ENCODE measurements around the gene EIF3C.
"Not testable (repeated sequence)": the region's sequence is repeated elsewhere in the genome, so short reads cannot be mapped to it uniquely, and the experiment has no call there.

EIF3C gene, protein sequence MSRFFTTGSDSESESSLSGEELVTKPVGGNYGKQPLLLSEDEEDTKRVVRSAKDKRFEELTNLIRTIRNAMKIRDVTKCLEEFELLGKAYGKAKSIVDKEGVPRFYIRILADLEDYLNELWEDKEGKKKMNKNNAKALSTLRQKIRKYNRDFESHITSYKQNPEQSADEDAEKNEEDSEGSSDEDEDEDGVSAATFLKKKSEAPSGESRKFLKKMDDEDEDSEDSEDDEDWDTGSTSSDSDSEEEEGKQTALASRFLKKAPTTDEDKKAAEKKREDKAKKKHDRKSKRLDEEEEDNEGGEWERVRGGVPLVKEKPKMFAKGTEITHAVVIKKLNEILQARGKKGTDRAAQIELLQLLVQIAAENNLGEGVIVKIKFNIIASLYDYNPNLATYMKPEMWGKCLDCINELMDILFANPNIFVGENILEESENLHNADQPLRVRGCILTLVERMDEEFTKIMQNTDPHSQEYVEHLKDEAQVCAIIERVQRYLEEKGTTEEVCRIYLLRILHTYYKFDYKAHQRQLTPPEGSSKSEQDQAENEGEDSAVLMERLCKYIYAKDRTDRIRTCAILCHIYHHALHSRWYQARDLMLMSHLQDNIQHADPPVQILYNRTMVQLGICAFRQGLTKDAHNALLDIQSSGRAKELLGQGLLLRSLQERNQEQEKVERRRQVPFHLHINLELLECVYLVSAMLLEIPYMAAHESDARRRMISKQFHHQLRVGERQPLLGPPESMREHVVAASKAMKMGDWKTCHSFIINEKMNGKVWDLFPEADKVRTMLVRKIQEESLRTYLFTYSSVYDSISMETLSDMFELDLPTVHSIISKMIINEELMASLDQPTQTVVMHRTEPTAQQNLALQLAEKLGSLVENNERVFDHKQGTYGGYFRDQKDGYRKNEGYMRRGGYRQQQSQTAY

DNA sequence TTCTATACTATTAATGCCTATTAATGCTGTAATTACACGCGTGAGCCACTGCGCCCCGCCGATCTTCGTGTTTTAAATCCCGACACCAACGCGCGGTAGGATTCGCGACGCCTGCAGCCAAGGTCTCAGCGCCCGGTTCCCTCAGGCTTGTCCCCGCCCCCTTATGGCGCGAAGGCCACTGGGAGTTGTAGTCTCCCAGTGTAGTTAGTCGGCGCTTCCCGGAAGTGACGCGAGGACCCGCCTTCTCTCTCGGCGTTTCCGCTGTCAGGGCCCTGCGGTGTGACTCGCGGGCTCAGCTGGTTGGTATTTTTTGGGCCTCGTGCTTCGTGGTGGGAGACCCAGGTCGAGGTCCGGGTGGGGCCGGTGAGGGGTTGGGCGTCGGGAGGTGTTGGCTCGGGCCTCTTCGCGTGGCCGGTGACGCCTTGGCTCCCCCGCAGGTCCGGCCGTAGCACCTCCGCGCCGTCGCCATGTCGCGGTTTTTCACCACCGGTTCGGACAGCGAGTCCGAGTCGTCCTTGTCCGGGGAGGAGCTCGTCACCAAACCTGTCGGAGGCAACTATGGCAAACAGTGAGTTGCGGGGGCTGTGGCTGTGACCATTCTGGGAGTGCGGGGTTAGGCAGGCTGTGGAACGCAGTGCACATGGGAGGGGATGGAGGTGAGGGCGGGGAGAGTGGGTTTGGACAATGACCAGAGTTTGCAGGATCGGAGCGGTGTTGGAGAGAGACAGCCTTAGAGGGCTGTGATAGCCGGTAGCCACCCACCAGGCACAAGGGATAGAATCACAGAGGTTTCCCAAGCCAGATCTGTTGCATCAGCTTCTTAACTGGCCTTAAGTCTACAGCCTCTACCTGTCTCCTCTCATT, at the start of gene EIF3C:
Gene EIF3C, plus strand, starts transcription at position 245 of the 864 bp plus-strand sequence. Its CDS starts 223 bp downstream, at position 468.
- DNase-seq, result not testable (repeated sequence)

DNA sequence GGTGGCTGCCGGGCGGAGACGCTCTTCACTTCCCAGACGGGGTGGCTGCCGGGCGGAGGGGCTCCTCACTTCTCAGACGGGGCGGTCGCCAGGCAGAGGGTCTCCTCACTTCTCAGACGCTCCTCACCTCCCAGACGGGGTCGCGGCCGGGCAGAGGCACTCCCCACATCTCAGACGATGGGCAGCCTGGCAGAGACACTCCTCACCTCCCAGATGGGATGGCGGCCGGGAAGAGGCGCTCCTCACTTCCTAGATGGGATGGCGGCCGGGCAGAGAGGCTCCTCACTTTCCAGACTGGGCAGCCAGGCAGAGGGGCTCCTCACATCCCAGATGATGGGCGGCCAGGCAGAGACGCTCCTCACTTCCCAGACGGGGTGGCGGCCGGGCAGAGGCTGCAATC, 45.0 kb upstream of the EIF3C start:
- DNase-seq, result not testable (repeated sequence)

DNA sequence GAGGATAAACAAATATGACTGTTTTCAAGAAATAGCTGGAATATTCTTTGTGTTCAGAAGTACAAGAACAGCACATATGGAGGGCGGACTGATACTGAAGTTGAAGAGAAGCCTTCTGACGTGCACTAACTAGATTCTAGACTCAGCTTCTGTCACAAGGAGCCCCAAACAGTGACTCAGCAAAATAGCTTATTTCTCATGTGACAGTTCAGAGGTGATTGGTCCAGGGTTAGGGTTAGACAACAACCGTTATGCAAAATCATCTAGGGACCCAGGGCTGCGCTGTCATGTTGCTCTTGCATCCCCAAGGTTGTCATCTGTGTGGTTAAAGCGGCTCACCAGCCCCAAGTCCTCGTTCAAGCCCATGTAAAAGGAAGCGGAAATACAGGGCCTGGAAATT, 43.8 kb upstream of the EIF3C start:
- not testable (repeated sequence) for DNase-seq

DNA sequence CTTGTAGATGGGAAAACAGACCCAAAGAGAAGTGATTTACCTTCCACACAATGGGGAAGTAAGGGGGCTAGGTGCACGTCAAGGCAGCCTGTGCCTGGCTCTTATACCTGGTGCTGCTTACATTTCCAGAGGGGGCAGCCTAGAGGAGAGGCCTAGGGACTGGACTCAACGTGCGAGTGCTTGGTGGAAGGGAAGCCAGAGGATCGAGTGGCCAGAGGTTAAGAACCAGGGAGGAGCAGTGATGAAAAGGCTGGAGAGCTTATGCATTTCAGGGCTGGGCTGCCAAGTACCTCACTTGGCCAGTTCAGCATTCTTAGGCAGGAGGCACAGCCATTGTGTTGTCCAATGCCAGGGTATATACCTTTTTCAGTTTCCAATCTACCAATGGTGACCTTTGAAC, 43.1 kb upstream of the EIF3C start:
- DNase-seq, result not testable (repeated sequence)

DNA sequence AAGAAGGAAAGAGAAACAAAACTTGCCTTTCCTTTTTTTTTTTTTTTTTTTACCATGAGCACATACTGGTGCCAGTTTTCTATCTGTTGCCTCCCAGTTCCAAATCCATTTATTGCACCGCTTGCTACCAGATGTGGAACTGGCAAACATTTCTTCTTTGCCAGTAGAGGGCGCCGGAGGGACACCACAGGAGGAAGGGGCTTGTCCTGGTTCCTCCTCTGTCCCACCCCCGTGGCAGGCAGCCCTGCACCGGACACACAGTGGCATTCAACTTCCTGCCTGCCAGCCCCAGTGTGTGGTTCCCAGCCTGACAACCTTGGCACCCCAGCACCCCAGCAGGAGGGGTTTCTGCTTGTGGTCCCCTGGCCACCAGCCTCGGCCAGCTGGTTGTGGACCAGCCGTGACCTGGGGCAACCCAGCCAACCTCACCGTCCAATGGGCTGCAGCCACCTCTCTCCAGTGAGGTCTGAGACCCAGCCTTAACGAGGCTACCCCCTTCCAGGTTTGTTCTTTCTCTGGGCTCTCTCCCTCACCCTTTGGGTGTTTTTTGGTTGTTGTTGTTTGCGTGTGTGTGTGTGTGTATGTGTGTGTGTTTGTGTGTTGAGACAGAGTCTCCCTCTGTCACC, 22.8 kb upstream of the EIF3C start:
- not testable (repeated sequence) for DNase-seq

DNA sequence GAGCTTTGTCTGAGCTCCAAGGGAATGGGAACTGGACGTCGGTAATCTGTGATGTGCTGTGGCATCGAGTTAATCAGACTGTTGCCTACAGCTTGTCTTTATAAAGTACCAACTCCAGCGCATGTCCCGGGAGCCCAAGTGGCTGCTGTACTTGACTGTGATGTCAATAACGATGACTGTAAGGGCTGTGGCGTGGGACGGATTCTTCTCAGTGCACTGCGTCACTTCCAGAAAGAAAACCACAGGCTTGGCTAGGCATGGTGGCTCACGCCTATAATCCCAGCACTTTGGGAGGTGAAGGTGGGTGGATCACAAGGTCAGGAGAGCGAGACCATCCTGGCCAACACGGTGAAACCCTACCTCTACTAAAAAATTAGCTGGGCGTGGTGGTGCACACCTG, 21.8 kb upstream of the EIF3C start:
- not testable (repeated sequence) for DNase-seq

DNA sequence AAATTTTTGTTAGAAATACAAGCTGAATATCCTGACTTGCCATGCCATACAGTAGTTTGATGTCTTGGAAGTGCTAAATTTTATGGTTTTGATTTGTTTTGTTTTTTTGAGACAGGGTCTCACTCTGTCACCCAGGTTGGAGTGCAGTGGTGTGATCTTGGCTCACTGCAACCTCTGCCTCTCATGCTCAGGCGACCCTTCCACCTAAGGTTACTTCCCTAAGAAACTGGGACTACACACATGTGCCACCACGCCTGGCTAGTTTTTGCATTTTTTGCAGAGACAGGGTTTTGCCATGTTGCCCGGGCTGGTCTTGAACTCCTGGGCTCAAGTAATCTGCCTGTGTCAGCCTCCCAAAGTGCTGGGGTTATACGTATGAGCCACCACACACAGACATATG, 19.5 kb upstream of the EIF3C start:
- not testable (repeated sequence) for DNase-seq

DNA sequence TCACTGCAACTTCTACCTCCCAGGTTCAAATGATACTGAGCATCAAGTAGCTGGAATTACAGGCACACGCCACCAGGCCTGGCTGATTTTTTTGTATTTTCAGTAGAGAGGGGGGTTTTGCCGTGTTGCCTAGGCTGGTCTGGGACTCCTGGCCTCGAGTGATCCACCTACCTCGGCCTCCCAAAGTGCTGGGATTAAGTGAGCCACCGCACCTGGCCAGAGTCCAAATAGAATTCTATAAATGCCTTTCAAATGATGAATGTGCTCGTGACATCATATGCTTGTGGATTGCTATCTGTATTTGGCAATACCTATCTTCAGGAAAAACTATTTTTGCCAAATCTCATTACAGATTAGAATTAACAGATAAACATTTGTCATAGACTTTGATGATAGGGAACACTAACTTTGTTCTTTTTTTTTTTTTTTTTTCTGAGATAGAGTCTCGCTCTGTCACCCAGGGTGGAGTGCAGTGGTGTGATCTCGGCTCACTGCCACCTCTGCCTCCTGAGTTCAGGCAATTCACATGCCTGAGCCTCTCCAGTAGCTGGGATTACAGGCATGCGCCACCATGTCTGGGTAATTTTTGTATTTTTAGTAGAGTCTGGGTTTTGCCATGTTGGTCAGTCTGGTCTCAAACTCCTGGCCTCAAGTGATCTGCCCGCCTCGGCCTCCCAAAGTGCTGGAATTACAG, 17.9 kb upstream of the EIF3C start:
- not testable (repeated sequence) for DNase-seq

DNA sequence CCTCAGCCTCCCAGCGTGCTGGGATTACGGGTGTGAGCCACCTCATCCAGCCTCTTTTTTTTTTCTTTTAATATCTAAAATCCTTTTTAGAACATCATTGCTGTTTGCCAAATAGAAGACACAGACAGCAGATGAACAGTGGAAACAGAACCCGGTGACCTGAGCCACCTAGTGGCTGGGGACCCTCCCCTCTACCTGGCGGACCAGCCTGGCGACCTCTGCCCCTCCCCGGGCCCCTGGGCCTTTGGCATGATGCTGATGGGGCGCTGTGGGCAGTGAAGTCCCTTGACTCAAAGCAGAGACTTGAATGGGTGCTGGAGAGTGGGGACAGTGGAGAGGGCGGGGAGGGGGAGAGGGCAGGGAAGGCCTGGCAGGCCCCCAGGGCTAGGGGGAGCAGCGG, 11.5 kb upstream of the EIF3C start:
- not testable (repeated sequence) for DNase-seq

DNA sequence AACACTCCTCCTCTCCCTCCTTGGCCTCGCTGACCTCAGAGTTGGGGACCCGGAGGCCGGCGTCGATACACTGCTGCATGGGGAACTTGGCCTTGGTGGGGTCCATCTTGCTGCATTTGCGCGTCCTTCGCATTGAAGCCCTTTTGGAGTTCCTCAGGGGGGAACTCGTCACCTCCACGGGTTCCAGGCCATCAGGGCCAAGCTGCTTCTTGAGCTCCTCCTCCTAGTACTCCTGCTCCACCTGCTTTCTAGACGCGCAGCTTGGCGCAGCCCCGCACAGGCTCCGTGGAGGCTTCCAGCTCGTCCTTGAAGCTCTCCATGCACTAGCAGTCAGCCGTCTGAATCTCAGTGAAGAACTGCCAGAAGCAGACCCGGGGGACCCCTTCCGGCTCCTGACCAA, 10.9 kb upstream of the EIF3C start:
- not testable (repeated sequence) for DNase-seq

DNA sequence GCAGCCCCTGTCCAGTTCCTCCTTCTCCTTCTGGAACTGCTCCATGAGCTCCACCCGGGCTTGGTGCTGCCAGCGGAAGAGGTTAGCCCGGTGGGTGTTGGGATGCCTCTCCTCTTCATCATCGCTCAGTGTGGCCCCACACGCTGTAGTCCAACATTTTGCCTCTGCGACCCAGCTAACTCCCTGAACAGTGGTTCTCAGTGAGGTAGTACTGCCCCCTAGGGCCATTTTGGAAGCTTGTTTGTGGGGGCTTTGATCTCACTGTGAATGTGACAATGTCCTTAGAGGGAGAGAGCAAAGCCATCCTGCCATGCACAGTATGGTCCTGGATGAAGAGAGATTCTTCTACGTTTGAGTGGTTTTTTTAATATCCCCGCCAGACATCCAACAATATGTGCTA, 9.9 kb upstream of the EIF3C start:
- DNase-seq, result not testable (repeated sequence)

DNA sequence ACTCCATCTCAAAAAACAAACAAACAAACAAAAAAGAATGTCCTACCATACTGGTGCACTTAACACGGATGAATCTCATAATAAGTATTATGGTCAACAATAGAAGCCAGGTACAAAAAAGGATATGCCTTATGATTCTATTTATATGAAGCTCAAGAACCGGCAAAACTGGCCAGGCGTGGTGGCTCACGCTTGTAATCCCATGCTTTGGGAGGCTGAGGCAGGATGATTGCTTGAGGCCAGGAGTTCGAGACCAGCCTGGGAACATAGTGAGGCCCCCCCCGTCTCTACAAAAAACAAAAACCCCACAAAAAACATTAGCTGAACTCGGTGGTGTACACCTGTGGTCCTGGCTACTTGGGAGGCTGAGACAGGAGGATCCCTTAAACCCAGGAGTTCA, 7.0 kb upstream of the EIF3C start:
- DNase-seq, result not testable (repeated sequence)

DNA sequence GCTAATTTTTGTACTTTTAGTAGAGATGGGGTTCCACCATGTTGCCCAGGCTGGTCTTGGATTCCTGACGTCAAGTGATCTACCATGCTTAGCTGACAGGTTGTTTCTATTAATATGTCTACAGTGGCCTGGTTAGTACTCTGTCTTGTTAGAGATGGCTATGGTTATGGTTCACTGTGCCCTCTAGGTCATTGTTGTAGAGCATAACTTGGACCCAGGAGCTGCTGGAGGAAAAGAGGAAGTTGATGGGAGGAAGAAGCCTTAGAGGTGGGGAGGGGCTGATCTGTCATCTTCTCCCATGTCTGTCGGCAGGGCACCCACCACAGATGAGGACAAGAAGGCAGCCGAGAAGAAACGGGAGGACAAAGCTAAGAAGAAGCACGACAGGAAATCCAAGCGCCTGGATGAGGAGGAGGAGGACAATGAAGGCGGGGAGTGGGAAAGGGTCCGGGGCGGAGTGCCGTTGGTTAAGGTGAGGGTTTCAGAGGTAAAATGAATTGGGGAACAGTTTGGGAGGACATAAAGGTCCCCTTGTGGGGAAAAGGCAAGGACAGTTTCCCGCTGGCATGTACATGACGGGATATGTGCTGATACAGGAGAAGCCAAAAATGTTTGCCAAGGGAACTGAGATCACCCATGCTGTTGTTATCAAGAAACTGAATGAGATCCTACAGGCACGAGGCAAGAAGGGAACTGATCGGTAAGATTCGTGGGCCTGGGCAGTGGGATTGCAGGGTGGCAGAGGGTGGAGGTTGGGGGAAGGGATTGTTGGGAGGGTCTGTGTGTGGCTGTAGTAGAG, 11.8 kb downstream of the EIF3C start:
- DNase-seq, result not testable (repeated sequence)

DNA sequence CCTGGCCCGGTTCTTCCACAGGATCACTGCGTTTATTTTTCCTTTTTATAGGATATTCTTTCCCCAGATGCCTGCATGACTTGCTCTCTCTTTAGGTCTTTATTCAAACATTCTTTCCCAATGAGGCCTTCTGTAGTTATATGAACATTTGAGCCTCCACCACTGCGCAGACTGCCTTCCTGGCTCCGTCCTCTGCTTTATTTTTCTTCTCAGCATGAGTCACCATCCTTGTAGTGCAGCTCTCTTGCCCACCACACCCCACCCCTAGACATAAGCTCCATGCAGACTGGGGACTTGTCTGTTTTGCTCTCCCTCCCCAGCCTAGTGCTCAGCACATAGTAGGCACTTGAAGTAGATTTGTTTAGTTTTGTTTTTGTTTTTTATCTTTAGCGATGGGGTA, 20.0 kb downstream of the EIF3C start:
- DNase-seq, result not testable (repeated sequence)

DNA sequence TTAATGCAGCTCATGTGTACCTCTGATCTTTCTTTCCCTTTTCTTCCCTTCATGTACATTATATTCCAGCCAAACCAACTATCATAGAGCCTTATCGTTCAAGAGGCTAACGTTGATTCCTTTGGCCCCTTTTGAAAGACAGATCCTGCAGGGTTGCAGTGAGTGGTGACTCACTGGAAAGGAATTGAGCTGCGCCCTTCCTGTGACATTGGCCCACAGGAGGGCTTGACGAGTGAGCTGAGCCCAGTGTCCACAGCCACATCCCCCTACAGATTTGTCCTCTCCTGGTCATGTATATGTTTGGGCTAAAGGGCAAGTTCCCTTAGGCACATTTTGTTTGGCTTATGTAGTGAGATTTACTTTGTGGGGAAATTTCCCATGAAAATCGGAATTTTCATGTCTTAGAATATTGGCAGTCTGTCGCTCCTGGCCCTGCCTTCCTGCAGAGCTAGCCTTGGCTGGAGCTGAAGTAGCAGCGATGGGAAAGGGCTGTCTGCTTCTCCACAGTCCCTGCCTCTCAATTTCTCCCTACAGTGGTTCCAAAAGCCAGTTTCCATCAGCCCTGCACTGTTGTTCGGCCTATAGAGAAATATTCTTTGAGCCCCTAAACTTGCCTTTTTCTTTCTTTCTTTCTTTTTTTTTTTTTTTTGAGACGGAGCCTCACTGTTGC, 21.3 kb downstream of the EIF3C start:
- not testable (repeated sequence) for DNase-seq

DNA sequence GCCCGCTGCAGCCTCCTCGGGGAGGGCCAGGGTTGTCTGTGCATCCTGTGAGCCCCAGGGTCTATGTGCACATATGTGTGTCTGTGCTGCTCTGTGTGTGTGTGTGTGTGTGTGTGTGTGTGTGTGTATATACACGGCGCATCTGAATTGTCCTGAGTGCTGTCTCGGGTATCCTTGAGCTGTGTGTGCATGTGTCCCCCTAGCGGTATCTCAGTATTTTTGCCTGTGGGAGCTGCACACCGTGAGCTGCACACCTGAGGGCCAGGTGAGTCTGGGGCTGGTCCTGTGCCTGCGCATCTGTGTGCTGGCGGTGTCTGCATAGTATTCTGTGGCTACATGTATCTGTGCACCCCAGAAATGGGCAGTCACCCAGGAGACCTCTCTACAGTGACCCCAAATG, 28.5 kb downstream of the EIF3C start:
- DNase-seq, result not testable (repeated sequence)

DNA sequence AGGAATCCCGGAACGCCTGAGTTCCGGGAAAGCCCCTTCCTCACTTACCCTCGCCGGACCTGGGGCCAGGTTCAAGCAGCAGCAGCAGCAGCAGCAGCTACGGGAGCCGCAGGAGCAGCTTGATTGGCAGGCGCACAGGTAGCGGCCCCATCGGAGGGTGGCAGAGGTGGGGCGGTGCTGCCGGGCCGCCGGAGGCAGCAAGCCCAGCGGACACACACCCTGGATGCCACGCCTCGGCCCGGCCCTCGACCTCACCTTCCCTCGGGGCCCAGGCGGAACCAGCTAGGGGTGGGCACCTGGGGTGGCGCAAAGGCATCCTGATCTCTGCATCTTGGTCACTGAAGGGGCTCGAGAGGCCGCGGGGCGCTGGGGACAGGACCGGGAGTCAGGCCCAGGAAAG, 29.4 kb downstream of the EIF3C start:
- not testable (repeated sequence) for DNase-seq

DNA sequence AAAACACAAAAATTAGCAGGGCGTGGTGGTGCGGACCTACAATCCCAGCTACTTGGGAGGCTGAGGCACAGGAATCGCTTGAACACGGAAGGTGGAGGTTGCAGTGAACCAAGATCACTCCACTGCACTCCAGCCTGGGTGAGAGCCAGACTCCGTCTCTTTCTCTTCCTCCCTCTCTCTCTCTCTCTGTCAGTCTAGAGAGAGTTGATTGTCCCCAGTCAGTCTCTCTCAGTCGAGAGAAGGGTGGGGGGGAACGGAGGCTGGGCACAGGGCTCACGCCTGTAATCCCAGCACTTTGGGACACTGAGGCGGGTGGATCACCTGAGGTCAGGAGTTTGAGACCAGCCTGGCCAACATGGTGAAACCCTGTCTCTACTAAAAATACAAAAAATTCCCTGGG, 30.0 kb downstream of the EIF3C start:
- DNase-seq, result not testable (repeated sequence)

DNA sequence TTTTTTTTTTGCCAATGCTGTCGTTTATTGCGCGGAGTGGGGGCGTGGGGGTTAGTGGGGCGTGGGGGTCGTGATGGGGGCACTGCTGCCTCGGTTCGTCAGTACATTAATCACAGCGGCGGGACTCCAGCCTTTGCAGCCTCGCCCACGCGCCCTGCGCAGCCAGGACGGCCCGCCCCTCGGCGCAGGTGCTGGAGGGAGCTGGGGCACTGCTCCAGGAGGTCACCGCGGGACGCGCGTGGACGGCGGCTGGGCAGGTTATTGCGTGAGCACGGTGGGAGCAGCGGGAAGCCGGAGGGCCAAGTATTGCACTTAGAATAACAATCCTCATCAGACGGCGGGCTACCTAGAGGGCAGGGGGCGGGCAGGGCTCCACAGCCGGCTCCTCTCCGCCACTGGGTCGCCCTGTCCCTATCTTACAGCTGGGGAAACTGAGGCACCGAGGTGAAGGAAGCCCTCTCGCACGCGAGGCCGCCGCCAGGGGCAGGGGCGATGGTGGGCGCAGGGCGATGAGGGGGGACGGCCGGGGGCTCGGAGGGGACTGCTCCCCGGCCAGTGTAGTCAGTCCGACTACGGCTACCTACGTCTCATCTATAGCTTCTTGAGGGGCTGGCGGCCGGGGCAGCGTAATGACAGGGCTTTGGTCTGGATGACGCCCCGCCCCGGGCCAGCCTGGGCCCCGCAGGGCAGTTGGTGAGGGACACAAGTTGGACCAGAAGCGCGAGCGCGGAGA, 35.5 kb downstream of the EIF3C start:
- DNase-seq, result not testable (repeated sequence)

All from NCI-H2081 treated with DMSO at 0.1 percent for 48 hours (cell line).